Measurements from ENCODE around the gene MYO5B. TPM values are rescaled to one million over a fixed set of nuclear protein-coding genes. Genes with fewer than 3 reads are reported as not detected.

The MYO5B gene
- total RNA-seq, 2 experiments from 2014 or later = 0.02 TPM; not detected in 1

DNA sequence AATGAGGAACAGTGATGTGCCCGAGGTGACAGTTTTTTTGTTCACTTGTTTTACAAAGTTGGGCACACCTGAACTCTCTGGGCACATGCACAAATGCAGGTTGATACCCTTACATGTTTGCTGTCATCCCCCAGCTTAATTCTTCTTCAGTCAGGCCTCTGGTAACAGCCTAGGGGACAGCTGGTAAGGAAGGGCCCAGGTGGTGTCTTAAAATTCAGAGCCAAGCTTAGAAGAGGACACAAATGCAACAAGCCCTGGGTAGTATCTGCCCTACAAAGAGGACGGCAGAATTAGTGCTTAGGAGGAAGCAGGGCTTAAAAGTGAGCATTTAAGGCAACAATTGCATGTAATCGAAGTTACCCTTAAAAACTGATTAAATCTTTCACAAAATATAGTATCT lies 209.7 kb downstream of the MYO5B start:
- Mint-ChIP-seq H3K4me1 (peaks cover 6% of the 10 kb centered on the region), H3K27ac (no peak overlapping the region), H3K4me3 (no peak overlapping the region), H3K36me3 (no peaks in the 10 kb centered on the region), H3K9me3 (ENCODE audit: low read depth) (no peaks in the 10 kb centered on the region), H3K27me3 (peaks cover 19% of the 10 kb centered on the region)
- no peak for ATAC-seq
- CTCF ChIA-PET = no interaction called here
- DNase-seq = no peak

DNA sequence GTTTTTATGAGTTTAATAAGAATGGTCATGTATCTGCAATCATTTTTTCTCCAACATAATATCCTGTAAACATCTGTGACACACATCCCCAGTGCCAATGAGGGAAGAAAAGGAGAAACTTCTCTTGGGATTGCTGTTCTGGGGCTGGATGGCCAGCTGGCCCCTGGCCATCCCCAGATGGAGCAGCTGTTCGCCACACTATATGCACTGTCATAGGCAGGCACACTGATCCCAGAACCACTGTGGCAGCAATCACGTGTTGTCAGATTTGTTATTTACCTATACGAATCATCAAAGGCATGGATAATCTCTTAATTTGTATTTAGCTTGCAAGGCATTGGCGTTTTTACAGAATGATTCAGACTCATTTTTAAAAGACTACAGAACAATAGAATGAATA lies 214.1 kb downstream of the MYO5B start:
- H3K4me1 Mint-ChIP-seq = no peaks in the 10 kb centered on the region
- DNase-seq = no peak
- no peak for ATAC-seq
- H3K27me3 Mint-ChIP-seq = peaks cover 25% of the 10 kb centered on the region
- H3K9me3 Mint-ChIP-seq (ENCODE audit: low read depth) = no peaks in the 10 kb centered on the region
- H3K27ac Mint-ChIP-seq = no peak overlapping the region
- H3K36me3 Mint-ChIP-seq = no peaks in the 10 kb centered on the region
- no peak overlapping the region for H3K4me3 Mint-ChIP-seq
- CTCF ChIA-PET = interaction anchor here (1.0 kb wide), 1 partner anchor 11 kb away, joined by 3 read pairs; no protein-coding TSS in a partner anchor

- H3K27ac Mint-ChIP-seq = no peak overlapping the region
Measured at GRCh38 chr18:49976795-49977560, 218.0 kb downstream of the MYO5B start.

GRCh38 chr18:49976001-49976400 lies 218.9 kb downstream of the MYO5B start:
- Mint-ChIP-seq H3K4me3 (no peak overlapping the region), H3K27me3 (peaks cover 35% of the 10 kb centered on the region), H3K27ac (no peak overlapping the region), H3K4me1 (no peaks in the 10 kb centered on the region), H3K36me3 (no peaks in the 10 kb centered on the region), H3K9me3 (ENCODE audit: low read depth) (no peaks in the 10 kb centered on the region)
- DNase-seq (no peak), ATAC-seq (no peak)
- CTCF ChIA-PET = no interaction called here

More at GRCh38 chr18:49976795-49977560, 218.0 kb downstream of the MYO5B start:
- Mint-ChIP-seq H3K36me3 (no peaks in the 10 kb centered on the region), H3K27me3 (peaks cover 30% of the 10 kb centered on the region), H3K4me1 (no peaks in the 10 kb centered on the region), H3K4me3 (no peak overlapping the region), H3K9me3 (ENCODE audit: low read depth) (no peaks in the 10 kb centered on the region)
- ATAC-seq (no peak), DNase-seq (no peak)
- CTCF ChIA-PET = no interaction called here

GRCh38 chr18:49974079-49974478 lies 220.9 kb downstream of the MYO5B start:
- no peaks in the 10 kb centered on the region for H3K36me3 Mint-ChIP-seq
- no peak overlapping the region for H3K27ac Mint-ChIP-seq
- CTCF ChIA-PET = interaction anchor here (1.2 kb wide), 1 partner anchor 383 kb away, joined by 3 read pairs; no protein-coding TSS in a partner anchor
- no peaks in the 10 kb centered on the region for H3K4me1 Mint-ChIP-seq
- peaks cover 28% of the 10 kb centered on the region for H3K27me3 Mint-ChIP-seq
- DNase-seq (no peak), ATAC-seq (no peak)
- H3K9me3 Mint-ChIP-seq (ENCODE audit: low read depth) = no peaks in the 10 kb centered on the region
- H3K4me3 Mint-ChIP-seq = no peak overlapping the region

GRCh38 chr18:49973592-49973991 lies 221.4 kb downstream of the MYO5B start:
- no peaks in the 10 kb centered on the region for H3K9me3 Mint-ChIP-seq (ENCODE audit: low read depth)
- H3K36me3 Mint-ChIP-seq = no peaks in the 10 kb centered on the region
- no peak overlapping the region for H3K27ac Mint-ChIP-seq
- DNase-seq (no peak), ATAC-seq (no peak)
- H3K4me1 Mint-ChIP-seq = no peaks in the 10 kb centered on the region
- H3K27me3 Mint-ChIP-seq = peaks cover 28% of the 10 kb centered on the region
- H3K4me3 Mint-ChIP-seq = no peak overlapping the region
- CTCF ChIA-PET = no interaction called here

DNA sequence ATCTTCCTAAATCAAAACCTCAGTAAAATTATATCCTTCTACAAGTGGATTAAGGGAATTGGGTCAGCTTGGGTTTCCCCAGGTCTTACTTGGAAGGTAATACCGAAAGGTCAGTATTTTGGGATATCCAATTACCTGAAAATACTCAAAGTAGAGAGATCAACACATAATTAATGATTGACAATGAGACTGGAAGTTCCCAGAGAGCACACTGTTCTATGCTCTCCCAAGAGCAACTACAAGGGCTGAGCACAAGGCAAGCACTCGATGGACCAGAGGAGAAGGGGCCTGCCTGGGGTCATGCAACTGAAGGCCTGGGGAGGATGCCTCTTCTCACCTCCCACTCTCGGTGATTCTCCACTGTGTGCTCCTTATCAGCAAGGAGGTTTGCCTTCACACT lies 222.4 kb downstream of the MYO5B start:
- Mint-ChIP-seq H3K27me3 (peaks cover 26% of the 10 kb centered on the region), H3K27ac (no peak overlapping the region), H3K36me3 (no peaks in the 10 kb centered on the region), H3K4me3 (no peak overlapping the region), H3K9me3 (ENCODE audit: low read depth) (no peaks in the 10 kb centered on the region), H3K4me1 (no peaks in the 10 kb centered on the region)
- DNase-seq (no peak), ATAC-seq (no peak)
- CTCF ChIA-PET = no interaction called here

DNA sequence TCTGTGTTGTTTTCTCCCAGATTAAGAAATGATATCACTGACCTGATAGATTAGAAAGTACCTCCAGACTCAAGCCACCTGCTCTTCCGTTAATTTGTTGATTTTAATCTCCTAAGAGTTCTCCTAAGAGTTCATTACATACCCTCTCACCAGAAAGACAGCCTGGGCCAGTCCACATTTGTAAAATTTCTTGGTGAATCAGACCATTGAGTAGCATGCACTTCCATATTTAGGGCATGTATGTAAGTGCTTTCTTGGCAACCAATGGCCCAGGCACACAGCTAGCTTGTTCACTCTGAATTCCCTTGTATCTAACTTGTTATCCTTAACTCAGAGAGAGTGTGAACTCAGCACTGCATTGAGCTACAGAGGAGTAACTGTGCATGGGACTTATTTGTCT lies 223.5 kb downstream of the MYO5B start:
- peaks cover 26% of the 10 kb centered on the region for H3K27me3 Mint-ChIP-seq
- DNase-seq = no peak
- H3K4me3 Mint-ChIP-seq = no peak overlapping the region
- no peaks in the 10 kb centered on the region for H3K36me3 Mint-ChIP-seq
- no peaks in the 10 kb centered on the region for H3K4me1 Mint-ChIP-seq
- CTCF ChIA-PET = no interaction called here
- H3K9me3 Mint-ChIP-seq (ENCODE audit: low read depth) = no peaks in the 10 kb centered on the region
- no peak overlapping the region for H3K27ac Mint-ChIP-seq
- no peak for ATAC-seq

- Mint-ChIP-seq H3K4me3 (no peak overlapping the region), H3K4me1 (no peaks in the 10 kb centered on the region), H3K9me3 (ENCODE audit: low read depth) (no peaks in the 10 kb centered on the region), H3K27me3 (peaks cover 20% of the 10 kb centered on the region), H3K36me3 (no peaks in the 10 kb centered on the region), H3K27ac (no peak overlapping the region)
- DNase-seq (no peak), ATAC-seq (no peak)
- CTCF ChIA-PET = interaction anchor here (1.4 kb wide), 1 partner anchor 11 kb away, joined by 3 read pairs; no protein-coding TSS in a partner anchor
Measured at GRCh38 chr18:49970319-49970718, 224.6 kb downstream of the MYO5B start.

- H3K27me3 Mint-ChIP-seq = peaks cover 24% of the 10 kb centered on the region
Measured at GRCh38 chr18:49968644-49969309, 226.2 kb downstream of the MYO5B start.

GRCh38 chr18:49967636-49968313 lies 227.2 kb downstream of the MYO5B start:
- Mint-ChIP-seq H3K4me1 (no peaks in the 10 kb centered on the region), H3K9me3 (ENCODE audit: low read depth) (no peaks in the 10 kb centered on the region), H3K27me3 (peaks cover 23% of the 10 kb centered on the region), H3K27ac (no peak overlapping the region), H3K4me3 (no peak overlapping the region), H3K36me3 (no peaks in the 10 kb centered on the region)
- no peak for ATAC-seq
- CTCF ChIA-PET = no interaction called here
- DNase-seq = no peak

More at GRCh38 chr18:49968644-49969309, 226.2 kb downstream of the MYO5B start:
- no peak overlapping the region for H3K4me3 Mint-ChIP-seq
- no peaks in the 10 kb centered on the region for H3K9me3 Mint-ChIP-seq (ENCODE audit: low read depth)
- H3K27ac Mint-ChIP-seq = no peak overlapping the region
- H3K4me1 Mint-ChIP-seq = no peaks in the 10 kb centered on the region
- no peaks in the 10 kb centered on the region for H3K36me3 Mint-ChIP-seq
- ATAC-seq (no peak), DNase-seq (no peak)
- CTCF ChIA-PET = no interaction called here

GRCh38 chr18:49967171-49967570 lies 227.8 kb downstream of the MYO5B start:
- Mint-ChIP-seq H3K4me1 (no peaks in the 10 kb centered on the region), H3K36me3 (no peaks in the 10 kb centered on the region), H3K9me3 (ENCODE audit: low read depth) (no peaks in the 10 kb centered on the region), H3K27me3 (peaks cover 26% of the 10 kb centered on the region), H3K4me3 (no peak overlapping the region), H3K27ac (no peak overlapping the region)
- no peak for DNase-seq
- ATAC-seq = no peak
- CTCF ChIA-PET = no interaction called here

- Mint-ChIP-seq H3K27me3 (peaks cover 23% of the 10 kb centered on the region), H3K9me3 (ENCODE audit: low read depth) (no peaks in the 10 kb centered on the region), H3K36me3 (no peaks in the 10 kb centered on the region), H3K27ac (no peak overlapping the region), H3K4me3 (no peak overlapping the region), H3K4me1 (peaks cover 8% of the 10 kb centered on the region)
- CTCF ChIA-PET = no interaction called here
- no peak for ATAC-seq
- no peak for DNase-seq
Measured at GRCh38 chr18:49966090-49966489, 228.9 kb downstream of the MYO5B start.

DNA sequence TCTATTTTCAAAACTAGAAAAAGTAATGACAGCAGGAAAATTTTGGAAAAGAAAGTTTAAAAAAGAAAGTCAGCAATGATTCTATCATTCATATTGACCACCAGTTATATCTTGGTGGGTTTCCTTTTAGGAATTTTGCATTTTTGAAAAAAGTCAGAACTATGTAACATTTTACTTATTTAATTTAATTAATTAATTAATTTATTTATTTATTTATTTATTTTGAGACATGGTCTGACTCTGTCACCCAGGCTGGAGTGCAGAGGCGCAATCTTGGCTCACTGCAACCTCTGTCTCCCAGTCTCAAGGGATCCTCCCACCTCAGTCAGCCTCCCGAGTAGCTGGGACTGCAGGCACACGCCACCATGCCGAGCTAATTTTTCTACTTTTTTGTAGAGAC lies 231.7 kb downstream of the MYO5B start:
- Mint-ChIP-seq H3K27ac (no peak overlapping the region), H3K36me3 (no peaks in the 10 kb centered on the region), H3K27me3 (peaks cover 21% of the 10 kb centered on the region), H3K4me1 (peaks cover 29% of the 10 kb centered on the region), H3K4me3 (no peak overlapping the region), H3K9me3 (ENCODE audit: low read depth) (no peaks in the 10 kb centered on the region)
- CTCF ChIA-PET = no interaction called here
- ATAC-seq = no peak
- DNase-seq = no peak
